Choroid plexus epithelial cell (primary cell): Measurements from ENCODE around the gene TLCD2.
"Not testable (repeated sequence)": the region's sequence is repeated elsewhere in the genome, so short reads cannot be mapped to it uniquely, and the experiment has no call there.

Experiments
- DNase-seq: peaks from one replicate; pipeline ENCODE4 v3.0.0-alpha.2; 2010; ENCODE audit warnings: low read depth
- H3K4me3 ChIP-seq: 2 replicates; pipeline ENCODE4 v1.5.1; 2011; ENCODE audit warnings: low read depth, mild to moderate bottlenecking, control low read depth, low read length, moderate library complexity
- CTCF ChIP-seq: conservative IDR thresholded peaks from 2 replicates; pipeline ENCODE4 v1.5.1; 2011; ENCODE audit warnings: low read depth, mild to moderate bottlenecking, control low read depth, inconsistent platforms, low read length, moderate library complexity

Gene TLCD2

GRCh38 chr17:1693339-1693738, 16.8 kb downstream of the TLCD2 start:
- no peak overlapping the region for H3K4me3 ChIP-seq
- no peak for TF ChIP-seq CTCF
- DNase-seq, result no peak

GRCh38 chr17:1690544-1691221, 19.5 kb downstream of the TLCD2 start:
- H3K4me3 ChIP-seq, result no peak overlapping the region
- no peak for DNase-seq
- TF ChIP-seq CTCF, result no peak

- not testable (repeated sequence) for DNase-seq, H3K4me3 ChIP-seq
Observed at GRCh38 chr17:1688405-1688804, 21.8 kb downstream of the TLCD2 start.

- no peak overlapping the region for H3K4me3 ChIP-seq
- no peak for TF ChIP-seq CTCF
- DNase-seq, result peak; percentile 26
Observed at GRCh38 chr17:1686086-1686485, 24.1 kb downstream of the TLCD2 start.

GRCh38 chr17:1684378-1685189, 25.6 kb downstream of the TLCD2 start, which contains the start of gene PRPF8:
TSS of gene PRPF8 (minus strand) at chr17:1684867. CDS start at chr17:1684571, 296 bp downstream.
- peak; percentile 99 for DNase-seq
- H3K4me3 ChIP-seq, result peak within 1 kb of the TSS; percentile 73
- no peak for TF ChIP-seq CTCF

- no peak for DNase-seq
- H3K4me3 ChIP-seq, result peak overlapping the region; percentile 73
- TF ChIP-seq CTCF, result no peak
Observed at GRCh38 chr17:1683459-1683858, 26.7 kb downstream of the TLCD2 start.

- TF ChIP-seq CTCF, result no peak
- no peak overlapping the region for H3K4me3 ChIP-seq
- DNase-seq, result no peak
Observed at GRCh38 chr17:1676401-1676800, 33.8 kb downstream of the TLCD2 start.
